ENCODE results near the gene PRM2. TPM values are rescaled to one million over a fixed set of nuclear protein-coding genes. Genes with fewer than 3 reads are reported as not detected.

PRM2 gene
- total and polyA plus RNA-seq, 2 of the 8 experiments (the other 6 are each of a cell fraction or from before 2014, with no cell fraction given): not detected

- TF ChIP-seq SAP30 (IDR thresholded peaks at IDR 0.05; ENCODE audit: insufficient read depth, insufficient replicate concordance, low read length): no peak
Measured at GRCh38 chr16:11309895-11310633, 33.8 kb upstream of the PRM2 start (continued).

Data from H1 (cell line).